HEK293T (cell line): ENCODE measurements around the gene TCHP.
"Not testable (repeated sequence)": the region's sequence is repeated elsewhere in the genome, so short reads cannot be mapped to it uniquely, and the experiment has no call there.

Experiments
- CTCF ChIA-PET: fragments of 350-600 bp; formaldehyde crosslinking; extraction: SDS; loops from one replicate; lab custom pipeline; 2021; ENCODE audit warnings: antibody characterized with exemption, inconsistent platforms; lab: Yijun Ruan, JAX
- POLR2A ChIA-PET: fragments of 350-600 bp; formaldehyde crosslinking; extraction: SDS; loops from one replicate; lab custom pipeline; 2020; ENCODE audit warnings: antibody characterized with exemption, inconsistent platforms; lab: Yijun Ruan, JAX
- DNase-seq: peaks from one replicate; pipeline ENCODE4 v3.0.0; 2012; ENCODE audit warnings: mixed read lengths; ENCODE audit errors: extremely low spot score
- ARNT ChIP-seq: fragments of 450-650 bp; IDR thresholded peaks from 2 replicates; pipeline ENCODE4 v1.6.1; 2017; ENCODE audit warnings: mild to moderate bottlenecking
- BHLHE40 ChIP-seq: fragments of 450-650 bp; IDR thresholded peaks from 2 replicates; pipeline ENCODE4 v1.6.1; 2016; ENCODE audit warnings: mild to moderate bottlenecking, moderate library complexity, borderline replicate concordance
- CTBP1 ChIP-seq: fragments of 450-650 bp; IDR thresholded peaks from 2 replicates; pipeline ENCODE4 v1.6.1; 2016; ENCODE audit warnings: borderline replicate concordance
- ELF4 ChIP-seq: fragments of 450-650 bp; IDR thresholded peaks from 2 replicates; pipeline ENCODE4 v1.6.1; 2017; ENCODE audit warnings: antibody characterized with exemption
- FOXA1 ChIP-seq: fragments of 450-650 bp; IDR thresholded peaks from 2 replicates; pipeline ENCODE4 v1.6.1; 2016; ENCODE audit warnings: mild to moderate bottlenecking
- FOXK2 ChIP-seq: fragments of 450-650 bp; IDR thresholded peaks from 2 replicates; pipeline ENCODE4 v1.6.1; 2016; ENCODE audit warnings: mild to moderate bottlenecking
- FOXM1 ChIP-seq: fragments of 450-650 bp; IDR thresholded peaks from 2 replicates; pipeline ENCODE4 v1.6.1; 2017; ENCODE audit warnings: mild to moderate bottlenecking, borderline replicate concordance
- HDGF ChIP-seq: fragments of 450-650 bp; IDR thresholded peaks from 2 replicates; pipeline ENCODE4 v1.6.1; 2017; ENCODE audit warnings: antibody characterized with exemption, borderline replicate concordance
- L3MBTL2 ChIP-seq: fragments of 450-650 bp; conservative IDR thresholded peaks from 2 replicates; pipeline ENCODE4 v1.6.1; 2016; ENCODE audit warnings: mild to moderate bottlenecking
- LEF1 ChIP-seq: fragments of 450-650 bp; IDR thresholded peaks from 2 replicates; pipeline ENCODE4 v1.6.1; 2017; ENCODE audit warnings: mild to moderate bottlenecking, borderline replicate concordance
- NFRKB ChIP-seq: fragments of 450-650 bp; IDR thresholded peaks from 2 replicates; pipeline ENCODE4 v1.6.1; 2016; ENCODE audit warnings: mild to moderate bottlenecking, moderate library complexity
- SP1 ChIP-seq: fragments of 450-650 bp; IDR thresholded peaks from 2 replicates; pipeline ENCODE4 v1.6.1; 2017
- SUZ12 ChIP-seq: fragments of 450-650 bp; IDR thresholded peaks from 2 replicates; pipeline ENCODE4 v1.6.1; 2016; ENCODE audit warnings: mild to moderate bottlenecking
- TARDBP ChIP-seq: fragments of 450-650 bp; IDR thresholded peaks from 2 replicates; pipeline ENCODE4 v1.6.1; 2016
- ZNF384 ChIP-seq: fragments of 450-650 bp; IDR thresholded peaks from 2 replicates; pipeline ENCODE4 v1.6.1; 2016
- TF ChIP-seq, protein P1 (sequence below): fragments of 450-650 bp; IDR thresholded peaks from 2 replicates; pipeline ENCODE4 v1.6.1; 2016

TCHP gene

DNA sequence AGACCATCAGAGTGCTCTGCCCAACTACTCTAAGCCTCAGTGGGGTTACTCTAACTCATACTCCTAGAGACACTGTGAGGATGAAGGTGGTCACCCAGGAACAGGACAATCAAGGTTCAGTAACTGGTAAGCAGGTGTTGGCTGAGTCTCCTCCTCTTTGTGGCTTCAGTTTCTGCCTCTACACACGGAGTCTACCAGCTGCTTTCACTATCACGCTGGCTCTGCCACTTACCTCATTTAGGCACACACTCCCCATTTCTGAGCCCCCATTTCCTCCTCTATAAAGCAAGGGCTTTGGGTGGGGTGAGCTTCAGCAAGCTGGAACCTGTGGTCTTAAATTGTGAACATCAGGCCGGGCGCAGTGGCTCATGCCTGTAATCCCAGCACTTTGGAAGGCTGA lies 7.3 kb upstream of the TCHP start:
- DNase-seq: no peak
- no peak for TF ChIP-seq FOXK2
- no peak for TF ChIP-seq LEF1
- ChIA-PET POLR2A (no interaction called here), CTCF (no interaction called here)

DNA sequence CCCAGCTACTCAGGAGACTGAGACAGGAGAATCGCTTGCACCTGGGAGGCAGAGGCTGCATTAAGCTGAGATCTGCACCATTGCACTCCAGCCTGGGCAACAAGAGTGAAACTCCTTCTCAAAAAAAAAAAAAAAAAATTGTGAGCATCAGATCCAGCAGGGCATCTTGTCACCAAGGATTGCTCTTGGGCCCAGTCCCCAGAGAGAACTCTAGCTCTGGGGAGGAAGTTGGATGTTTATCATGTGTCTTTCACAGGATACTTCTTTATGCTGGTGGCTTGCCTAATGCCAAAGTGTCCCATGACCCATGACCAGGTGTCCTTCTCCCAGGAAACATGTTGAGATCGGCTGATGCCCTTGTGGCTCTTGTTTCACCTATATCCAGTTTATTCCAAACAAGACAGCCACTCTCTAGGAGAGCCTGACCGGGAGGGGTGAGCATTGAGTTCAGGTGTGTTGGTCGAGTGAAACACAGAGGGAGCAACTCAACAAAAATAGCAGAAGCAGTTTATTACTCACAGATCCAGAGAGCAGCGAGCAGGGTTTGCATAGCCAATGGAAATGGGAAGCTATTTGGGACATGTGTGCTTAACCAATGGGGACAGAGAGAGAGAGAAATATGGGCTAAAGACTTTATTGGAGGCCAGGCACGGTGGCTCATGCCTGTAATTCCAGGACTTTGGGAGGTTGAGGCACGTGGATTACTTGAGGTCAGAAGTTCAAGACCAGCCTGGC lies 6.6 kb upstream of the TCHP start:
- TF ChIP-seq, protein P1, sequence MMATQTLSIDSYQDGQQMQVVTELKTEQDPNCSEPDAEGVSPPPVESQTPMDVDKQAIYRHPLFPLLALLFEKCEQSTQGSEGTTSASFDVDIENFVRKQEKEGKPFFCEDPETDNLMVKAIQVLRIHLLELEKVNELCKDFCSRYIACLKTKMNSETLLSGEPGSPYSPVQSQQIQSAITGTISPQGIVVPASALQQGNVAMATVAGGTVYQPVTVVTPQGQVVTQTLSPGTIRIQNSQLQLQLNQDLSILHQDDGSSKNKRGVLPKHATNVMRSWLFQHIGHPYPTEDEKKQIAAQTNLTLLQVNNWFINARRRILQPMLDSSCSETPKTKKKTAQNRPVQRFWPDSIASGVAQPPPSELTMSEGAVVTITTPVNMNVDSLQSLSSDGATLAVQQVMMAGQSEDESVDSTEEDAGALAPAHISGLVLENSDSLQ: no peak
- TF ChIP-seq SP1: no peak
- no peak for TF ChIP-seq SUZ12
- TF ChIP-seq L3MBTL2: no peak
- TF ChIP-seq TARDBP: no peak
- TF ChIP-seq FOXM1: no peak
- no peak for TF ChIP-seq BHLHE40
- no peak for TF ChIP-seq CTBP1
- no peak for TF ChIP-seq ZNF384
- TF ChIP-seq LEF1: no peak
- no peak for TF ChIP-seq FOXA1
- no peak for TF ChIP-seq FOXK2
- no peak for TF ChIP-seq NFRKB
- POLR2A ChIA-PET: no interaction called here
- no peak for DNase-seq
- CTCF ChIA-PET: no interaction called here

DNA sequence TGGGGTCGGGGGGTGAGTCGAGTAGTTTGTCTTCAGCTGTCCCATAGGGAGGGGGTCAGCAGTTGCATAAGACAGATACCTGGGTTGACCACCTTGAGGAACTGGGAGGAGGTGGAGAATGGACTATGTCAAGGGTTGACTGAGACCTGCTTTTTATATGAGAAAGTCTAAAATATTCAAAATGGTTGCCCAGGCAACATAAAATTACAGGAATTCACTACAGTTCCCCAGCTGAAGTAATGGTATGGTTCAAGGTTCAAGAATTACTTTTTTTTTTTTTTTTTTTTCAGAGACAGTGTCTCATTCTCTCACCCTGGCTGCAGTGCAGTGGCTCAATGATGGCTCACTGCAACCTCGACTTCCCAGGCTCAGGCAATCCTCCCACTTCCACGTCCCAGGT lies 5.1 kb upstream of the TCHP start:
- DNase-seq: no peak
- CTCF ChIA-PET: interaction anchor here (0.6 kb wide), 2 partner anchors 53 to 88 kb away, joined by 3 to 9 read pairs; no protein-coding TSS in a partner anchor
- POLR2A ChIA-PET: no interaction called here
- TF ChIP-seq L3MBTL2 (no peak), FOXA1 (no peak), LEF1 (no peak), CTBP1 (no peak), ZNF384 (no peak), ARNT (no peak), SP1 (no peak), ELF4 (no peak)

DNA sequence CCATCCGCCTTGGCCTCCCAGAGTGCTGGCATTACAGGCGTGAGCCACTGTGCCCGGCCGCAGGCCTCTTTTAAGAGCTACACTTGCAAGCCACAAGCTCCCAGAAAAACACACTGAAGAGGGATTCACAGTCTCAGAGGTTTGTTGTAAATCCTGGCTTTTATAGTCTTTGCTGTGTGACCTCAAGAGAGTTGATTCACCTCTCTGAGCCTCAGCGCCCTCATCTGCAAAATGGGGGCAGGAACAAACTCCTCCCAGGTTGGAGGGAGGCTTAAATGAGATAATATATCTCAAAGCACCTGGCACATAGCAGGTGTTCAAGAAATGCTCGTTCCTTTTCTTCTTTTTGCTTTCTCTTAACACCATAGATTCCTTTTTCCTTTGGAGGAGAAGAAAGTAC lies 3.9 kb upstream of the TCHP start:
- POLR2A ChIA-PET: no interaction called here
- no peak for TF ChIP-seq ARNT
- TF ChIP-seq SUZ12: no peak
- TF ChIP-seq FOXM1: no peak
- TF ChIP-seq NFRKB: no peak
- no peak for TF ChIP-seq ZNF384
- TF ChIP-seq, protein P1: no peak
- no peak for TF ChIP-seq FOXK2
- TF ChIP-seq HDGF: no peak
- CTCF ChIA-PET: no interaction called here
- DNase-seq: no peak

DNA sequence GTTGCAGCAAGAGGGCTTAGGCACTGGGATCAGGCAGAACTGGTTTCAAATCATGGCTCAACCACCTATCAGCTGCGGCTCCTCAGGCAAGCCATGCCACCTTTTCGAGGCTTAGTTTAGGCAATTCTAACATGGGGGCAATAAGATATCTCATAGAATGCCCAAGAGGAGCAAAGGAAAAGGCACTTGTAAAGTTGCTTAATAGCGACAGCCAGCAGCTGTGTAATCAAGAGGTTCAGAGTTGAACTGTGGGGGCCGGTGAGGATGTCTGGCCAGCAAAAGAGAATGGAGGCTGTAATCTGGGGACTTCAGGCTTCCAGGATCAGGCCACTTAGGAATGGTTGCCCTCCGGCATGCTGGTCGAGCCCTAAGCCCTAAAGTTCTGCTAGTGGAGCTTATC lies 3.0 kb upstream of the TCHP start:
- TF ChIP-seq HDGF: no peak
- no peak for TF ChIP-seq LEF1
- TF ChIP-seq L3MBTL2: no peak
- no peak for TF ChIP-seq NFRKB
- TF ChIP-seq, protein P1: no peak
- TF ChIP-seq FOXK2: no peak
- TF ChIP-seq ARNT: no peak
- TF ChIP-seq ELF4: no peak
- TF ChIP-seq SP1: no peak
- no peak for TF ChIP-seq BHLHE40
- POLR2A ChIA-PET: no interaction called here
- CTCF ChIA-PET: no interaction called here
- no peak for DNase-seq

DNA sequence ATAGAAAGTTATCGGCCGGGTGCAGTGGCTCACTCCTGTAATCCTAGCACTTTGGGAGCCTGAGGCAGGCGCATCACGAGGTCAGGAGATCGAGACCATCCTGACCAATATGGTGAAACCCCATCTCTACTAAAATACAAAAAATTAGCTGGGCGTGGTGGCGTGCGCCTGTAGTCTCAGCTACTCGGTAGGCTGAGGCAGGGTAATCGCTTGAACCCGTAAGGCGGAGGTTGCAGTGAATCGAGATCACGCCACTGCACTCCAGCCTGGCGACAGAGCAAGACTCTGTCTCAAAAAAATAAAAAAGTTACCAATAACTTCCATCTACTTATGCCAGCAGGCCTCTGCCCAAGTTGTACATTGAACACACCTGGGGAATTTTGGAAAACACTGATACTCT lies 729 bp upstream of the TCHP start:
- CTCF ChIA-PET, DNase-seq: not testable (repeated sequence)
- POLR2A ChIA-PET: interaction anchor here (1.2 kb wide), 1 partner anchor 22 kb away, joined by 4 read pairs; no protein-coding TSS in a partner anchor

DNA sequence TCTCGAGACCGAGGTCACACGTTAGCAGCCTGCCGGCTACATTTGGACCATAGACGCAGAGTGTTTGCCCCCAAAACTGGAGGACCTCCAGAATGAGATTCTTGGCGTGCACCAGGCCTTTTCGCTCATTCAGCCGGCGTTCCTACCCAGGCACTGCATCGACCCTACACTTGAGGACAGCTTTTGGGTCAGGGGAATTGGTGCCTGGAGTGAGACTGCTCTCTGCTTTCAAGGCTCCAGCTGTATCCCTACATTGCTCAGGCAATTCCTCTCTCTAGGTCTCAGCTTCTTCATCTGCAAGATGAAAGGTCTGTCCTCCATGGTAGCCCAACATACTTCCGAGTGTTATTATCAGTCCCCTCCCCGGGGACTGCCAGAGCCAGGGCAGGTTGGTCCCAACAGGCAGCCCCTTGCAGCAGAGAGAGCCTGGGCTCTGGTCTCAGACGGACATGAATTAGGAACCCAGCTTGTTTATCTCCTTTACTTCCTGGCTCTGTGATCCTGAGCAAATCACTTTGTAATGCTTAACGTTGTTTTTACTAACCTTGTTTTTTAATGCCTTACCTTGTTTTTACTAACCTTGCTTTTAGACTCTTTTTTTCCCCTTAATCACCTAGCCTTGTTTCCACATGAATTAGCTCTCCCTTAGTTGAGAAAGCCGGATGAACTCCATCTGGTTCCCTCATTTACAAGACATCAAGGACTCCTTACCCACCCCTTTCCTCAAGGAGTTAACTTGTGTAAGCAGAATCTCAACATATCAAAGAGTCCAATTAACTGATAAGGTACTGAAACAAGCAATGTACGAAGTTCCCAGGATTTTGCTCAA lies 892 bp downstream of the TCHP start:
- POLR2A ChIA-PET: interaction anchor here (0.7 to 1.6 kb wide), 6 partner anchors 9 to 27 kb away, joined by 3 to 6 read pairs (median 4); no protein-coding TSS in a partner anchor
- TF ChIP-seq SUZ12 (no peak), ARNT (no peak), L3MBTL2 (peak; percentile 24)
- DNase-seq: peak; percentile 48
- CTCF ChIA-PET: interaction anchor here (0.7 to 1.0 kb wide), 4 partner anchors 9 to 52 kb away, joined by 3 to 6 read pairs (median 4); no protein-coding TSS in a partner anchor
